Activated T-helper 1 cell treated with Interleukin-2 at 50 U/mL for 16 hours (primary cell): ENCODE results near the gene LDAH.

ENCODE experiments used
- DNase-seq: peaks from one replicate; pipeline ENCODE4 v3.0.0-alpha.2; 2020; ENCODE audit warnings: low read depth

LDAH gene

GRCh38 chr2:20667531-20668401 lies 155.1 kb downstream of the LDAH start:
- DNase-seq = no peak

- DNase-seq = no peak
These were observed 155.8 kb downstream of the LDAH start for GRCh38 chr2:20667151-20667530.

DNA sequence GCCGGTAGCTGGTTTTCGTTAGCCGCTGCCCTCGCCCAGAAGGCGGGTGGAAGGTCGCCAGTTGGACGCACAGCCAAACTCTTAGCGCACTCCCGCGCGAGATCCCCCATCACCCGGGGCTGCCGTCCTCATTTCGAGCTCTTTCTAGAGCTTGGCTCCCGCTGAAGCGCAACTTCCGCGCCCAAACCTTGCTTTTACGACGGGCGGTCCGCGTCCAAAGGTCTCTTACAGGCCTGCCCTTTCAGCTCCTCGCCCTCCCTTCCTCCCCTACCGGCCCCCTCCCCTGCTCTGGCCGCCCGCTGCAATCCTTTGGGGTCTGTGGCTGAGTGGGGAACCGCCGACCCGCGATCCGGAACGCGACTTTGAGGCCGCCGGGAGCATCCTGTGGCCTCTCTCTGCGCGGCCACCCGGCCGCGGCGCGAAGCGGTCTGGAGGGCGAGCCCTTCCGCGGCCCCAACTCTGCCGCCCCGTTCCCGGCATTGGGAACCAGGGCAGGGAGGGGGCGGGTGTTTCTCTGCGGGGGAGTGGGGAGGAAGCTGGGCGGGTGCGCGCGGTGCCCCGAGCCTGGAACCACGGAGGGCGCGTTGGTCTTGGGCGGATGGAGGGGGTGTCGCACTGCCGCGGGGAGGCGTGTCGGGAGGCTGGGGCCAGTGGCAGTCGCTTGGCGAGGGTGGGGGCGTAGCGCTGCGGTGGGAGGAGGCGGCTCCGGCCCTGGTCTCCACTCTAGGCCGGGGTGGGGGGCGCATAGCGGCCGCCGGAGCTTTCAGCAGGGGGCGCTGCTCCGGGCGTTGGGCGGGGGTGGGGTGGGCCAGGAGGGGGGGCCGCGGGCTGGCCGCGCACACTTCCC lies 156.4 kb downstream of the LDAH start, which contains the start of gene GDF7:
Gene GDF7 (plus strand): TSS at position 841 of the 847 bp plus-strand sequence. CDS start 96 bp downstream, outside the sequence.
- no peak for DNase-seq

DNA sequence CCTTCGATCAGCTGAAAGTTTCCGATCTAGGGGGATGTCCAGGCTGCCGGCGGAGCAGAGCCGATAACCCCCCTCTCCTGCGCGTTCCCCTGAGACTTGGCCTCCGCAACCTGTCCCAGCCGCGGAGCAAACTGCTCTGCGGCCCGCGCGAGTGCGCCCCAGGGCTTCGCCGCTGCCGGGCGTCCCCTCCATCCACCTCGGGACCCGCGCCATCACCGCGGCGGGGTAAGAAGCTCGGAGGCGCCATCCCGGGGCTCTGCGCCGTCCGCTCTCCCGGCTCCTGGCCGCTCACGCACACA lies 156.9 kb downstream of the LDAH start:
- DNase-seq = no peak

- DNase-seq = no peak
These were observed 157.5 kb downstream of the LDAH start for GRCh38 chr2:20665243-20666004.

DNA sequence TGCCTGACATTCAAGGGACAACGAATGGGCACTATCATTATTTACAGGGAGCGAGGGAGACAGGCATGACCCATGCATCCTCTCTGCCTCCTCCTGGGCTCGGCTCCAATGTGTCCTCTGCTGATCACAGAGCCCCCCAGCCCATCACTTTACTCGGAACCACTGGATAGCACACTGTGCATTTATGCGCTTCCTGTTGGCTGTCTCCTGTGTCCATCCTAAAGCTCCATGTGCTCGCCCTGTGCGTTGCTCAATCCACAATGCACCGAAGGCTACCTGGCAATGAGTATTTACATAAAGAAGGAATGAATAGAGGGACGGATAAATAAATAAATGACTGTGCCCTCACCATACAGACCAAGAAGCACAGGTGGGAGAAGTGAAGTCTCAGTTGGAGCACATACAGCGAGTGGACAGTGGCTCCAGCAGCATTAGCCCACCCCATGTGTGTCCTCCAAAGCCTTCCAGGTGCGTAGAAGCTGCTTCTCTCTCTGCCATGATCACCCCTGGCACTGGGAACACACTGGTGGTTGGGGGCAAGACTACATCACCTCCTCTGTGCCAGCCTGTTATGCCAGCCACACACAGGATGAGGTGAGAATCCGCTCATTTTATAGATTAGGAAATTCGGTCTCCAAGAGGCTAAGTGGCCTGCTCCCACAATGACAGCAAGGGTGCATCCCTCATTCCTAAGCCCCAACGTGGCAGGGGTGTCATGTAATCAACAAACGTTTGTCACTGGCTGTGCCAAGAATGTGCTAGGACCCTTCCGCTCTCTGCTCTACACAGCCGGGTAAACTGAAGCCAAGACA lies 158.3 kb downstream of the LDAH start:
- DNase-seq = no peak

GRCh38 chr2:20664071-20664390 lies 158.9 kb downstream of the LDAH start:
- DNase-seq = no peak

- DNase-seq = no peak
These were observed 159.5 kb downstream of the LDAH start for GRCh38 chr2:20663196-20664070.

DNA sequence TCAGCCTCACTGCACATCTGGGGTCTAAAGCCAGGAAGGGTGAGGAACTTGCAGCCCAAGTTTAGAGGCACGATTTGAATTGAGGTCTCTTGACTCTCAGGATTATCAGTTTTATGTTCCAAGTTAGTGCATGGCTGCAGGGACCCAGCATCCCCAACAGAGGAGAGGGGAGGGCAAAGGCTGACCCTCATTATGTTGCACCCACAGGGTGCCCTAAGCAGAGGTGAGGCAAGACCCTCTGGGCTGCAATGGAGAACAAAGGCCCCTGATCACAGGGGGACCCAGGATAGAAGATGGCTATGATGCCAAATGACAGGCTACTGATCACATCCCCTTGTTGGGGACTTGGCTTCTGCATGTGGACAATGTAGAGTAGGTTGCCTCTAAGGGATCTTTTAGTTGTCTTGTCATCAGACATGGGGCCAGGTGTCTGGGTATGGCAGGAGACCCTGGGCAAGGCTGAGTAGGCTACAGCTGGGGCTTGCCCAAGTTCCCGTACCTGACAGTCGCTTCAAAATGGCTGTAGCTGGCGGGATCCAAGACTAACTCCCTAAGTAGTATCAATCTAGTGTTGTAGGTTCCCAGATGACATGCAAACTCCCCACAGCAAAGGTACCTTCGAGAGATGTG lies 160.5 kb downstream of the LDAH start:
- no peak for DNase-seq

DNA sequence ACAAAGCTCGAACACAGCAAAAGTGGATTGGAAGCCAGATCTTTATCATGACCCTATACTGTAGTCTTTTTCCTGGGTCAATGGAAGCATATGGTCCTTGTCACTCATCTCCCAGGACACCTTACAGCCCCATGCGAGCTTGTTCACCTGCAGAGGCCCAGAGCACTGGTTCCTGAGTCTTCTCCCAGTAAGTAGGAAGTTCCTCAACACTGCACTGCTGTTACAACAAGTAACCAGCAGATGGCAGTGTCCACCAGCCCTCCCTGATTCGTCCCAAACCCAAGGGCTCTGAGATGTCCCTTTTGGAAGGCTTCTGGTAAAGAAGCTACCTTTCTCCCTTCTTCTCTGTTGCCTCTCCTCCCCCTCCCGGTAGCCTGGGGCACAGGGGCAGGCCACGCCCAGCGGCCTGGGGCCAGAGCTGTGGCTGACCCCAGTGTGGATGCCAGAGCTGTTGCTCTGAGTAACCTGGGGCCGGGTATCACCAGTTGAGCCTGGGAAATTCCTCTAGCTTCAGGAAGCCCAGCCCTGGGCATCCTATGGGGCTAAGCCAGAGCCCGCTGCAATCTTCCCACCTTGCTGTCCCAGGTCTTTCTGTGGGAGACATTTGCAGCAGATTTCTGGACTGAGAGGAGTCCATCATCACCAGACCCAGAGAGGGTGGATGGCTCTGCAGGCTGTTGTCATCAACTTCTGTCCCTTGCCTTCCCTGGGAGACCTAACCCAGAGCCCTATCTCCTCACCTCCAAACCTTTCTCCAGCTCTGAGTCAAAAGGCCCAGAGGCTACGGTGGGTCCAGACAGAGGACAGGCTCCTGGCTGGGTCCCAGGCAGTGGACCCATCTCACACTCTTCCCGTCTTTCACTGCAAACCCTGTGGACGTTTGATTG lies 161.2 kb downstream of the LDAH start:
- peak; percentile 44 for DNase-seq

- DNase-seq = no peak
These were observed 162.1 kb downstream of the LDAH start for GRCh38 chr2:20660506-20661420.

DNA sequence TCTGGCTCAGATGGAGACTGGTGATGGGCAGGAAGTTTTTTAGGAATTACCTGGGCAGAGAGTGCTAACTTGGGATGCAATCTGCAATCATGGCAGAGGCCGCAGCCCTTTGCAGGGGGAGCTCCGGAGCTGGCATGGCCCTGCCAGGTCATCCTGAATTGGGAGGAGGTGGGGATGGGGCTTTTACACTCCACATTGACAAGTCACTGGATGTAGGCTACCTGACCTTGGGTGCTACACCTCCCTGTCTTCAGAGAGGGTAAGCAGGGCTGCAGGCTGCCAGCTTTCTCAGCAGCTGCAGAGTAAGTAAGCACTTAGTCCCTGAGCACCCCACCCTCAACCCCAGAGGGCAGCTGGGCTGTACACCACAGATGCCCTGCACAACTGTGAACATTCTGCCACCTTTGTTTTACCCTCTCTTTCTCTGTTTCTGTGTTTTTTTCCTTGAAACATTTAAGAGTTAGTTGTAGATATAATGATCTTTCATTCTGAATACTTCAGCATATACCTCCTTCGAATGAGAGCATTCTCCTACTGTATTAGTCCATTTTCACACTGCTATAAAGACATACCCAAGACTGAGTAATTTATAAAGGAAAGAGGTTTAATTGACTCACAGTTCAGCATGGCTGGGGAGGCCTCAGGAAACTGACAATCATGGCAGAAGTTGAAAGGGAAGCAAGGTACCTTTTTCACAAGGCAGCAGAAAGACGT lies 165.2 kb downstream of the LDAH start:
- no peak for DNase-seq

GRCh38 chr2:20656561-20656960 lies 166.3 kb downstream of the LDAH start:
- DNase-seq = no peak

DNA sequence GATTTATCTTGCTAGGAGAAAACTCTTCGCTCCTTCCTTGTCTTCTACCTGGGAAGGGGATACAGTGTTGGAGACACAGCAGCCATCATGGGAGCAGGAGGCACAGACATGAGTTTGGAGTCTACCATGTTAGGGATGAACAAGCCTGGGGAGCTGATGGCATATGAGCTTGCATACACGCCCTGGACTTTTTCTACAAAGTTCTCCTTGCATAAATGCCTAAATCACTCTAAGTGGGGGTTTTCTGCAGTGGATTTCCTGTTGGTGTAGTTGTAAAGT lies 168.4 kb downstream of the LDAH start:
- DNase-seq = no peak

DNA sequence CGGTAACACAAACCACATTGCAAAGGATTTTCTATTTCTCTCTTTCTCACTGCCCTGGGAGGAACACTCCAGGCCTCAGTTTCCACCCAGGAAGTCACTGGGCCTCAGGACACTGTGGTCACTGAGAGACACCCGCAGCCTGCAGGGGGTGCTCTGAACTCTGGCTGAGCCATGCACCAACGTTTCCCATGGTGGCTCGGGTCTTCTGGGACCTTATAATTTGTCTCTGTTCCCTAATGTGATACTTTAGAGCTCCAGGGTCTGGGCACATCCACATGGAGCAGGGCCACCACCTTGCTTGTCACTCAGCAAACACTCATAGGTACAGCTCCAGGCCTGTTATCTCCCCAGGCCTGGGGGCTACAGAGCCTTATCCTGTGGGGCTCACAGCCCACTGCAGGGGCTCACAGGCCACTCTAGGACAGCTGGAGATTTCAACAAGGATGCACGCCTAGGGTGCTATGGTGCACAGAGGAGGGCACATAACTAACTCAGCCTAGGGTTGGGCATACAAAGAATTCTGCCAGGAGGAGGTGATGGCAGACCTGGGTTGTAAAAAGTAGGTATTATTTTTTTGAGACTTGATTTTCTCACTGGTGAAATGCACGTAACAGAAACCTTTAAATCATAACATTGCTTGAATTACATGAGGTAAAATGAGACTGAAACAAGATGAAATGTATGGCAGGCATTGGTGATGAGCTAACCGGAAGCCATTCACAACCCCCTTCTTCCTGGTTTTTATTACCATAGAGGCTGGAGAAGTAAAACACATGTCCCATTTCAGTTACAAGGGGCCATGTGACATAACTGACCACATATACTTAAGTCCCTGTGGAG lies 169.0 kb downstream of the LDAH start:
- DNase-seq = no peak

DNA sequence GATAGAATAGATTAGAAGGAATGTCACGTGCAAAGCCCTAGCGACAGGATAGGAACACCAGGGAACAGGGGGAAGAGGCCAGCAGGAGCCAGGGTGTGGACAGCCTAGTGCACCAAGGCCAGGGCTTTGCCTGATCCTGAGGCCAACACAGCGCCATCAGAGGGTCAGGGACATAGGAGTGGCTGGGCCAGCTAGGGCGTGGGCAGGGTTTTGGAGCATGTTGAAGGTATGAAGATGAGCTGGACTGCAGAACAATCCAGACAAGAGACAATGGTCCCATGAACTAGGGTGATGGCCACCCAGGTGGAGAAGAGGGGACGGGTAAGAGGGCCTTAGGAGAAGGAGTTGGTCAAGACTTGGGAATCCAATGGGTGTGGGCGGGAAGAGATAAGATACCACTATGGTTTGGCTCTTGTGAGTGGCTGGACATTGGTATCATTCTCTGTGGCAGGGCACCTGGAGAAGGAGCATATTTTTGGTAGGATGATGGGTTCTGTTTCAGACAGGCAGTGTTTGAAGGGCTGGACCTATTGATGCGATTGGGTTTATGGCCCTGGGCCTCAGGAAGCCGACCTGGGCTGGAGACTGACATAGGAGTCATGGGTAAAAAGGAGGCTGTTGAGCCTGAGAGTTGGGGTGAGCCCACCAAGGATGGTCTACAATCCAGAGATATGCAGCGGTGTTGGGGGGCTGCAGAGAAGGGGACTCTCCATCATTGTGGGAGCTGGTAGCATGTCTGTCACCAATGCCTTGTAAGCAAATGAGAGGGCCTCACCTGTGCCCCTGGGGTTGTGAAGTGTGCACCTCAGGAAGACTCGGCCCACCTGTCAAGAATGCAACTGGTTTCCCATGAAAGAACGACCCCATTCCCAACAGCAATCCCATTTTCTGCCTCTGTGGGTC lies 170.0 kb downstream of the LDAH start:
- DNase-seq = no peak
